Measurements from ENCODE around the gene SLC27A5. TPM values are rescaled to one million over a fixed set of nuclear protein-coding genes. Genes with fewer than 3 reads are reported as not detected.
A peak's percentile ranks its signal among the peaks of the same experiment; 100 is the strongest.

Gene SLC27A5
- total and polyA plus RNA-seq, 9 of the 15 experiments (the other 6 are each of a cell fraction or from before 2014, with no cell fraction given), result 42.2 to 318 (median 64.7) TPM

GRCh38 chr19:58466760-58467589 lies 44.8 kb downstream of the SLC27A5 start, which contains the start of gene ZNF324 (continued):
- TF ChIP-seq RNF219 (CRISPR knock-in tag; IDR thresholded peaks at IDR 0.05), result no peak
- no peak for TF ChIP-seq ZC3H8 (IDR thresholded peaks at IDR 0.05)
- no peak for TF ChIP-seq ZNF431 (CRISPR knock-in tag; IDR thresholded peaks at IDR 0.05)
- TF ChIP-seq HOMEZ (CRISPR knock-in tag; IDR thresholded peaks at IDR 0.05), result no peak
- TF ChIP-seq ZKSCAN1 (IDR thresholded peaks at IDR 0.05; ENCODE audit: low read depth, low read length), result no peak
- no peak for TF ChIP-seq ATF4 (CRISPR knock-in tag; IDR thresholded peaks at IDR 0.05)
- TF ChIP-seq ZNF280A (IDR thresholded peaks at IDR 0.05; ENCODE audit: low read depth, partially characterized antibody), result no peak
- TF ChIP-seq TCF7L2 (IDR thresholded peaks at IDR 0.05; ENCODE audit: low read depth, low read length), result no peak
- no peak for TF ChIP-seq RCOR1 (IDR thresholded peaks at IDR 0.05; ENCODE audit: borderline replicate concordance in 1 of 2, low read depth in 2 of 2, low read length in 2 of 2)
- no peak for TF ChIP-seq CREB3 (tag; conservative IDR thresholded peaks at IDR 0.05; ENCODE audit: low read depth)
- TF ChIP-seq ZBTB9 (CRISPR knock-in tag; IDR thresholded peaks at IDR 0.05), result no peak; the same call in 1 of the 2 replicates
- no peak for TF ChIP-seq TFAM (CRISPR knock-in tag; conservative IDR thresholded peaks at IDR 0.05)
- TF ChIP-seq MAFG (tag; conservative IDR thresholded peaks at IDR 0.05), result no peak
- TF ChIP-seq TAF1 (IDR thresholded peaks at IDR 0.05; ENCODE audit: control insufficient read depth, extremely low read depth, insufficient read depth, low read length, severe bottlenecking), result peak; percentile 62
- TF ChIP-seq KDM4B (IDR thresholded peaks at IDR 0.05; ENCODE audit: borderline replicate concordance in 2 of 2, low read depth in 1 of 2), result peak in 1 of 2 experiments; percentile 33; a peak in 1 of 4 replicates
- no peak for TF ChIP-seq ZNF75A (CRISPR knock-in tag; IDR thresholded peaks at IDR 0.05)

Measured in K562 (cell line).